Peyer's patch (tissue), 4 donors: ENCODE data around the gene C2orf92. TPM values are rescaled to one million over a fixed set of nuclear protein-coding genes. Genes with fewer than 3 reads are reported as not detected.
"Not testable (repeated sequence)": the region's sequence is repeated elsewhere in the genome, so short reads cannot be mapped to it uniquely, and the experiment has no call there.

Source experiments
- DNase-seq, 3 donors: peaks; one replicate each; pipeline ENCODE4 v3.0.0-alpha.2; 2017 to 2019
- H3K27ac ChIP-seq, 4 donors: fragments of 200-600 bp; sonication (generic); one replicate each; pipeline ENCODE4 v1.5.1; 2016 to 2019
- H3K27me3 ChIP-seq, 2 donors: fragments of 200-600 bp; sonication (generic); one replicate each; pipeline ENCODE4 v1.5.1; 2019
- H3K36me3 ChIP-seq, 3 donors: fragments of 200-600 bp; sonication (generic); one replicate each; pipeline ENCODE4 v1.5.1; 2016 to 2019
- H3K4me1 ChIP-seq, 4 donors: fragments of 200-600 bp; sonication (generic); one replicate each; pipeline ENCODE4 v1.5.1; 2016 to 2019
- H3K4me3 ChIP-seq, 4 donors: fragments of 200-600 bp; sonication (generic); 1 replicate in 3 of 4; 2 replicates in 1 of 4; pipeline ENCODE4 v1.5.1; 2016 to 2019; ENCODE audit warnings: mild to moderate bottlenecking in 1 of 4
- H3K9me3 ChIP-seq, 4 donors: fragments of 200-600 bp; sonication (generic); one replicate each; pipeline ENCODE4 v1.5.1; 2016 to 2019; ENCODE audit warnings: mild to moderate bottlenecking in 1 of 4
- CTCF ChIP-seq, 6 experiments: fragments of 450-650 bp in 4 of 6; fragments of 200-600 bp in 2 of 6; sonication (generic) in 1 of 6; IDR thresholded peaks; one replicate each; pipeline ENCODE4 v1.5.1; 2017 to 2019; ENCODE audit warnings: antibody characterized with exemption in 6 of 6, mild to moderate bottlenecking in 3 of 6, moderate library complexity in 1 of 6
- POLR2A ChIP-seq, 2 donors: fragments of 450-650 bp; IDR thresholded peaks; one replicate each; pipeline ENCODE4 v1.5.1; 2017; ENCODE audit warnings: antibody characterized with exemption in 2 of 2, mild to moderate bottlenecking in 2 of 2, moderate library complexity in 2 of 2
- total RNA-seq, 4 donors: library from RNA; depleted of rRNA; stranded (reverse); fragments of >200 nt; gene quantifications; one replicate each; pipeline ENCODE4 v1.1.0, GENCODE V29; 2016

C2orf92 gene
- total RNA-seq, 4 donors from 2014 or later: 5.3 to 70.1 (median 25.5) TPM

- TF ChIP-seq CTCF (IDR thresholded peaks at IDR 0.05) (no peak), POLR2A (IDR thresholded peaks at IDR 0.05) (no peak)
- Histone ChIP-seq H3K36me3 (no peaks in the 10 kb centered on the region), H3K27ac (peak overlapping the region in 1 of 4 donors; percentile 19), H3K27me3 (no peaks in the 10 kb centered on the region), H3K4me3 (no peak overlapping the region), H3K4me1 (peaks cover 0 to 12% (median 0%) of the 10 kb centered on the region in 4 donors), H3K9me3 (no peaks in the 10 kb centered on the region)
- peak in 1 of 3 donors; percentile 19 for DNase-seq
Observed at GRCh38 chr2:97706708-97707345, 37.3 kb downstream of the C2orf92 start.

DNA sequence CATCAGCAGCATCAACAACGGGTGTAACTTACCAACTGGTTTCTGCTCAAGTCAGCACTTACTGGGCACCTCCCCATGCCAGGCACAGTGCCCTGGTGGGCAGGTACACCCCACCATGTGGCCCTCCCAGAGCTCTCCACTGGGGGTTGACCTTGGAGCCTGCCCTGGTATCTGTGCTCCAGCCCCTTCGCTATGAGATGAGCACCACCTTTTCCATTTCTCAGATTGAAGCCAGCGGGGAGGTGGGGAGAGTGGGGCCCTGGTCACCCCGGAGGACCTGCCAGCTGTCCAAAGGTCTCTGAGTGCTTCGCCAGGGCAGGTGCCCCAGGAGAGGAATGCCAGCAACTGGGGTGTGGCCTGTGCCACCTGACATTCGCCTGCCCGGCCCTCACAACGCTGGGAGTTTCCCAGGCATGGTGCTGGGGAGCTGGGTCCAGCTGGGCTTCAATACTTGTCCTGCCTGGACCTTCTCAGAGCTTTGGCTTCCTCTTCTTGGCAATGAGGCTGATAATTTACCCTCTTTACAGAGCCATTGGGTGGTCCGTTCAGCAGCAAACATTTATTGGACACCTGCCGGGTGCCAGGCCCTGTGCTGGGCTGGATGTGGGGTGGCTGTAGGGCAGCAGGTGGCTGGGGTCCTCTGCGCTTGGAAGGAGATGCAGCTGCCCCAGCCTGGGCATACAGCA, 38.0 kb downstream of the C2orf92 start:
- DNase-seq: peak in 2 of 3 donors; percentile 77 to 80
- Histone ChIP-seq H3K4me1 (peaks cover 0 to 12% (median 0%) of the 10 kb centered on the region in 4 donors), H3K4me3 (no peak overlapping the region), H3K27ac (peak overlapping the region in 1 of 4 donors; percentile 19), H3K27me3 (no peaks in the 10 kb centered on the region), H3K36me3 (no peaks in the 10 kb centered on the region), H3K9me3 (no peaks in the 10 kb centered on the region)
- TF ChIP-seq CTCF (IDR thresholded peaks at IDR 0.05) (no peak), POLR2A (IDR thresholded peaks at IDR 0.05) (no peak)

DNA sequence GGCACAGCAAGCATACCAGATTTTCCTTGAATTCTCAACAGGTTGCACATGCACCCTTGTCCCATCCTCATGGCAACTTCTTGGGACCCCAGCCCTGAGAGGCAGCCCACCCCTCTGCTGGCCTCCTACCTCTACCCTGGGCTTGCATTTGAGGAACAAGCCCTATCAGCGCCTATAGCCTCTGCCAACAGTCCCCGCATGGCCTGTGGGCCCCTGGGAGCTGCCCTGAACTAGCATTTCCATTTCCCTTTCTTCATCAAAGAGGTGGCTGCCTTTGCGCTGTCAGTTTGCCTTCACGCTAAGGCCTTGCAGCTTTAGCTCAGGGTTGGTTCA, 38.5 kb downstream of the C2orf92 start:
- Histone ChIP-seq H3K27ac (no peak overlapping the region), H3K9me3 (no peaks in the 10 kb centered on the region), H3K4me1 (peaks cover 0 to 12% (median 0%) of the 10 kb centered on the region in 4 donors), H3K36me3 (no peaks in the 10 kb centered on the region), H3K4me3 (no peak overlapping the region), H3K27me3 (no peaks in the 10 kb centered on the region)
- TF ChIP-seq POLR2A (IDR thresholded peaks at IDR 0.05) (no peak), CTCF (IDR thresholded peaks at IDR 0.05) (no peak)
- peak in 2 of 3 donors; percentile 29 to 41 for DNase-seq

DNA sequence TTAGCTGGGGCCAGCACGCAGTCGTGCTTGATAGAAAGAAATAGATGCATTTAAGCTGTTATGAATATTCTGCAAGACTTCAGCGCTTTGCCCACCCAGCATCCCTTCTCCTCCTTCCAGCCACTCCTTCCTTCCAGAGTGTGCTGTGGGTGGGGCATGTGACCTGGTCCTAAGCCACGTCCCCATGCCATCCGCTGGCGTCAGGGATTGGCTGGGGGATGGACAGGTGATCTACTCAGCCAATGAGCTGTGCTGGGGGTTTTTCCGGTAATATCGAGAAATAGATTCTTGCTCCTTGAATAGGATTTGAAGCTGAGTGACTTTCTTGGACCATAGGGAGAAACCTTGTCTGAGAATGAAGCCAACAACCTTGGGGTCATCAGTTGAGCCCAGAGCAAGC, 39.1 kb downstream of the C2orf92 start:
- Histone ChIP-seq H3K27ac (no peak overlapping the region), H3K4me1 (peaks cover 0 to 12% (median 0%) of the 10 kb centered on the region in 4 donors), H3K27me3 (no peaks in the 10 kb centered on the region), H3K36me3 (no peaks in the 10 kb centered on the region), H3K9me3 (no peaks in the 10 kb centered on the region), H3K4me3 (no peak overlapping the region)
- TF ChIP-seq CTCF (IDR thresholded peaks at IDR 0.05) (no peak), POLR2A (IDR thresholded peaks at IDR 0.05) (no peak)
- DNase-seq: peak in 1 of 3 donors; percentile 15

GRCh38 chr2:97711394-97711711, 41.8 kb downstream of the C2orf92 start:
- TF ChIP-seq POLR2A (IDR thresholded peaks at IDR 0.05) (no peak), CTCF (IDR thresholded peaks at IDR 0.05) (no peak)
- H3K36me3 ChIP-seq: no peaks in the 10 kb centered on the region
- H3K4me3 ChIP-seq: no peak overlapping the region
- no peak for DNase-seq
- H3K4me1 ChIP-seq: peaks cover 0 to 12% (median 0%) of the 10 kb centered on the region in 4 donors
- H3K9me3 ChIP-seq: no peaks in the 10 kb centered on the region
- no peaks in the 10 kb centered on the region for H3K27me3 ChIP-seq
- H3K27ac ChIP-seq: no peak overlapping the region

GRCh38 chr2:97712175-97712574, 42.7 kb downstream of the C2orf92 start:
- not testable (repeated sequence) for H3K36me3 ChIP-seq, H3K9me3 ChIP-seq, H3K4me3 ChIP-seq, H3K27me3 ChIP-seq, DNase-seq
- peak overlapping the region in 2 of 4 donors; percentile 75 to 79 for H3K27ac ChIP-seq
- peaks cover 0 to 11% (median 0%) of the 10 kb centered on the region in 4 donors for H3K4me1 ChIP-seq
